EH (cell line): ENCODE results near the gene YJU2.

Experiments
- DNase-seq: peaks from one replicate; pipeline ENCODE4 v3.0.0-alpha.2; 2015; ENCODE audit warnings: low read depth

Gene YJU2

GRCh38 chr19:4298810-4299550, 52.1 kb downstream of the YJU2 start:
- no peak for DNase-seq

GRCh38 chr19:4300589-4300988, 53.7 kb downstream of the YJU2 start:
- no peak for DNase-seq

GRCh38 chr19:4301590-4302242, 54.8 kb downstream of the YJU2 start:
- no peak for DNase-seq

DNA sequence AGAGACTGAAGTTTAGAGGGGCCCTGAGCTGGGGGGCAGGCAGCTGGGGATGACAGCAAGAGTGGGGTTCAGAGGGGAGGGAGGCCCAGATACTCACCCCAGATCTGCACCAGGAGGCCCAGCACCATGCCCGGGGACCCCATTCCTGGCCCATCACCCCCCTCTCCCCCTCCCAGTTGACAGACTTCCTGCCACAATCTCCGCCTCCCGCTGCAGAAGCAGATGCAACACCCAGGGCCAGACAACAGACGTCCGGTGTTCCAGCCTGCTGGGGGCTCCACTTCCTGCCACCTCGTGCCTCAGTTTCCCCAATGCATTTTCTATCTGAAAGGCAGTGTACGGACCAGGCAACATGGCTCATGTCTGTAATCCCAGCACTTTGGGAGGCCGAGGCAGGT, 55.4 kb downstream of the YJU2 start, which contains the start of gene TMIGD2:
Gene TMIGD2, minus strand, starts transcription at position 147 of the 398 bp plus-strand sequence. Its CDS starts 4 bp downstream, at position 143.
- DNase-seq: no peak

DNA sequence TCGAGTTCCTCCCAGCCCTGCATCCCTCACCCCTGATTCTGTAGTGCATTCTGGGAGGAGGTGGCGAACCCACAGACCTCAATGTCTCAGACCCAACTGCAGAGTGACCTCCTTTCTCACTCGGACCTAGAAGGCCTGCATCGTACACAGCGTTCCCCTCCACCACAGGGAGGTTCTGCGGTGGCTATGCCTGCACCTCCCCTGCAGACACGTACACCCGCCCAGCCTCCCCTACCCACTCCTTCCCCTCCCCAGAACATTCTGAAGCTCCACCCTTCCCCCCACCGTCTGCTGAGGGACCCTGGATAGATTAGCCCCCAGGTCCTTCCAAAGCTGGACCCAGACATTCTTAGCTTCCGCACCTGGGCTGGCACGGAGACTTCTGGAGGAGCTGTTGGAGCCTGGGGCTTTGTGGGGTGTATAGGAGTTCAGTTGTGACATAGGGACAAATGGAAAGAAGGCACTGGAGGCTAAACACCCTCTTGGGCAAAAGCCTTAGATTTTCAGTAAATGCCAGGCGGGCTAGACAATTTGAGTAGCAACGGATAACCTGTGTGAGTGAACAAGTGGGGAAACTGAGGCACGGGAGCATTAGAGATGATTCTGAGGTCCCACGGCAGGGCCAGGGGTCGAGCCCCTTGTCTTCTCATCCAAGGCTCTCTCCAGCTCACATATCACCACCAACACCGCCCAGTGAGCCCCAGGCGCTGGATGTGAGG, 57.1 kb downstream of the YJU2 start:
- DNase-seq: no peak

DNA sequence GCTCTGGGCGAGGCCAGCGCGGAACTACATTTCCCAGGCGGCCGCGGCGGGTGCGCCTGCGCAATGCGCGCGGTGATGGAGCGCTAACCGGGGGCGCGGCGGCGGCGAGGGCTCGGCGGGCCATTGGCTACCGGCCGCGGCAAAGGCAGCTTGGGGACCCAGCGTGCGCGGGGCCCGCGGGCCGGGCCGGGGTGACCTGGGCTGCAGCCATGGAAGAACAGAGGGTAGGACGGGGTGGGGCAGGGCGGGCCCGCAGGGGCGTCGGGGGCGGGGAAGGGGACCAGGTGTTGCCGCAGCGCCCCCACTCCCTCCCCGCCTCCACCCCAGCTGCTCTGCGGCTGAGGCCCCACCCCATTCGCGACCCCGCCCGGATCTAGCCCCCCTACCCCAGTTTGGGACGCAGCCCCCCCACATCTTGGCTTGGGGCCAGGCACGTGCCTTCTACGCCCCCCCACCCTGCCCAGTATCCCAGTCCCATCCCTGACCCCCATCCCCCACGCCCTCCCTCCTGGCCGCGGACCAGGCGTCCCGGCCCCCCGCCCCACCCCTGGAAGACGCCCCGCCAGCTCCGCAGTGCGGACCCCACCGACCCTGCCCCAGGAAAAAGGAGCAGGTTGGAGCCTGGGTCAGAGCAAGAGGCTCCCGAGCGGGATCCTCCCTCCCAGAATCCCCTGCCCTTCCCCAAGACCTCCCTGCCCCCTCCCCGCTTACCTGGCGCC, 57.8 kb downstream of the YJU2 start, which contains the start of gene FSD1:
Gene FSD1, plus strand, starts transcription at position 61 of the 719 bp plus-strand sequence. Its CDS starts 149 bp downstream, at position 210.
- peak; percentile 71 for DNase-seq

DNA sequence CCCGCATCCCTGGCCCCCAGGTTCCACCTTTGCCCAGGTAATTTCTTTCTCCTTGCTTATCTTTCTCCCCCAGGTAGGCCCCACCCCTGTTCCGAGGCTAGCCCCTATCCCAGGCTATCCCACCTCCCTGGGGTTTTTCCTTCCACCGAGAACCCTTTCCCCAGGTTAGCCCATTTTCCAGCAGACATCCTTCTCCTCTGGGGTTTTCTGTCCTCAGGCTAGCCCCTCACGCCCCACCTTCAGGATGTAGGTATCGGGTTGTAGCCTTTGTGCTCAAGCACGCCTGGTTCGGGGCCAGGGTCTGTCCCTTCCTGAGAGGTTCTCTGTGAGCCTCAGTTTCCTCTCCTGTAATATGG, 58.4 kb downstream of the YJU2 start:
- no peak for DNase-seq

DNA sequence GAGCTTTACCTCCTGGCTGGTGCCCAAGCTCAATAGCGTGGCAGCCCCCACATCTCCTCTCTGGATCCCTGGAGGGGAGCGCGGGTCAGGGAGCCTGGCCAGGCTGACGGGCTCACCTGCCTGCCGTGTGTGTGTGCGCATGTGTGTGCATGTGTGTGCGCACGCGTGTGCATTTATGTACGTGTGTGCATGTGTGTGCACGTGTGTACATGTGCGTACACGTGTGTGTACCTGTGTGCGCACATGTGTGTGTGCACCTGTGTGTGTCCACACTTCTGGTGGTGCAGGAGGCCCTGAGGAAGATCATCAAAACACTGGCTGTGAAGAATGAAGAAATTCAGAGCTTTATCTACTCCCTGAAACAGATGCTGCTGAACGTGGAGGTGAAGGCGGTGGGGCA, 58.8 kb downstream of the YJU2 start:
- DNase-seq: no peak

- no peak for DNase-seq
Observed at GRCh38 chr19:4310247-4311121, 63.6 kb downstream of the YJU2 start.

DNA sequence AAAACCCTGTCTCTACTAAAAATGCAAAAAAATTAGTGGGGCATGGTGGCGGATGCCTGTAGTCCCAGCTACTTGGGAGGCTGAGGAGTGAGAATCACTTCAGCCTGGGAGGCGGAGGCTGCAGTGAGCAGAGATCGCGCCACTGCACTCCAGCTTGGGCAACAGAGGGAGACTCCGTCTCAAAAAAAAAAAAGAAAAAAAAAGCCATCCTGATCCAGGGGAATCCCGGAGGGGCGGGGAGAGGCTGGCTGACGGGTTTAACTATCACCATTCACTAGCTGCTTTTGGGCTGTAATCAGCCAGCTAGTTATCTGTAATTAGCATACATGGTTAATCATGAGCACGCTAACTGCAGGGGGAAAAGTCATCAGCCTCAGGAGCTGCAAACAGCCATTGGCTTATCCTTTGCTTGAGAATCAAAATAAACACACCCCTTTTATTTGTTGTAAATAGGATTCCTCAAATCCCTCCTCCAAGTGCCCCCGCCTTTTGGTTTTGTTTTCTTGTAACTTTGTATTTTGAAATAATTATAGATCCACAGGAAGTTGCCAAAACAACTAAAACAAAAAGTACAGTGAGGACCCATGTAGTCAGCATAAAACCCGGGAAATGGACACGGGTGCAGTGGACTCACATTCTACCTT, 67.1 kb downstream of the YJU2 start:
- no peak for DNase-seq

GRCh38 chr19:4316956-4317355, 70.1 kb downstream of the YJU2 start:
- DNase-seq: no peak

DNA sequence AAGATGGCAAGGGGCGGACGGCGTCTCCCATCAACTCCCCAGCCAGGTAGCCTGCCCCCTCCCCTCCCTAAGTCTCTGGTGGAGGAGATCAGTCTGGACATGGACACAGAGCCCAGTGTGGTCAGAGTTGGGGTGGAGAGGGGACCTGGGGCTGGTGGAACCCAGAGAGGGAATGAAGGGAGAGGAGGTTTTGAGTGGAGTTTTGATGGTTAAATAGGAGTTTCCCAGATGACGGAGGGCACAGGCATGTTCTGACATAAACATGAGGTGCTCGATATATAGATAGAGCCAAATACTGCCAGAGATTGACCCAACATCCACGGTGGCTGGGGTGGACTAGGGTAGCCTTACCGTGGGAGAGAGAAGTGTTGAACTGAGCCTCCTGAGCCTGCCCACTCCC, 71.6 kb downstream of the YJU2 start:
- DNase-seq: no peak
